ENCODE measurements around the gene KMT2C. TPM values are rescaled to one million over a fixed set of nuclear protein-coding genes. Genes with fewer than 3 reads are reported as not detected.

The KMT2C gene
- 38.8 and 47.7 TPM in 2 replicates for total RNA-seq
- polyA plus RNA-seq = 21.9 and 22.5 TPM in 2 replicates

DNA sequence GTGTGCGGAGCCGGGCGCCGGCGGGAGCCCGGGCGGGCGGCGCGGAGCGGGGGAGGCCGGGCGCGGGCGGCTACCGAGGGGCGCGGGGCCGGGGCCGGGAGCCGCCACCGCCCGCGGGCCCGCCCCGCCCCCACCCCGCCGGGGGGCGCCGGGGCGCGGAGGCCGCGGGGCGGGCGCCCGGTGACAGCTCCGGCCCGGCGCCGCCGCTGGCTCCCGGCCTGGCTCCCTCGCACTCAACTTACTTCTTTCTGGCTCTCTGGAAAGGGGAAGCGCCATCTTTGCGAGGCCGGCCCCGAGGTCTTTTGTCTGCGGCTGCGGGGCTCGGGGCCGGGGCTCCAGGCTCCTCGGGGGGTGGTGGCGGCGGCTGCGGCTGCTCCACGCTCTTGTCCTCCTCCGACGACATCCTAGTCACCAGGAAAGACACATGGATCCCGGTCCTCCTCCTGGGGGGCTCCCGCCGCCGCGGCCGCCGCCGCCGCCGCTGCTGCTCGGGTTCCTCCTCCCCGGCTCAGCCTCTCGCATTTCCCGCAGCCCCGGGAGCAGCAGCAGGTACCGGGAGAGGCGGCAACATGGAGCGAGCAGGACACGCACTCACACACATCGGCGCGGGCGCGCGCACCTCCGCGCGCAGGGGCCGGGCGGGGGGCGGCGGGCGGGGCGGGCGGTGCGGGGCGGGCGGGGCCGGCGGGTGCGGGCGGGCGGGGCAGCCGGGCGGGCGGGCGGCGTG lies at the start of gene KMT2C:
Gene KMT2C, minus strand, starts transcription at position 620 of the 727 bp plus-strand sequence. Its CDS starts 217 bp downstream, at position 403.
- Histone ChIP-seq H3K27me3 (no peaks in the 10 kb centered on the region), H3K36me3 (replicated peaks; ENCODE audit: insufficient read depth, low read depth) (no peaks in the 10 kb centered on the region), H3K79me2 (peaks cover 46% of the 10 kb centered on the region), H3K9me3 (ENCODE audit: low read depth) (no peaks in the 10 kb centered on the region), H3K27ac (peak within 1 kb of the TSS; percentile 100), H3K4me1 (ENCODE audit: insufficient read depth) (peaks cover 25% of the 10 kb centered on the region), H3K9me2 (replicated peaks; ENCODE audit: insufficient read depth) (no peaks in the 10 kb centered on the region), H2AFZ (peak within 1 kb of the TSS; percentile 81), H4K20me1 (ENCODE audit: insufficient read depth, poor library complexity, severe bottlenecking) (peaks cover 45% of the 10 kb centered on the region), H3K4me2 (peak within 1 kb of the TSS; percentile 91), H3K4me3 (peak within 1 kb of the TSS; percentile 98)
- 1% methylated on average over 19 of the region's 107 CpGs for WGBS (ENCODE audit: low lambda C conversion rate, missing lambda C conversion rate)
- DNase-seq (ENCODE audit: low spot score) = peak; percentile 83
- TF ChIP-seq EZH2 (IDR thresholded peaks at IDR 0.05; ENCODE audit: borderline replicate concordance) (no peak), EZH2phosphoT487 (IDR thresholded peaks at IDR 0.05; ENCODE audit: low read depth, severe bottlenecking, unreplicated experiment) (no peak), CTCF (IDR thresholded peaks at IDR 0.05; ENCODE audit: poor library complexity) (no peak)

DNA sequence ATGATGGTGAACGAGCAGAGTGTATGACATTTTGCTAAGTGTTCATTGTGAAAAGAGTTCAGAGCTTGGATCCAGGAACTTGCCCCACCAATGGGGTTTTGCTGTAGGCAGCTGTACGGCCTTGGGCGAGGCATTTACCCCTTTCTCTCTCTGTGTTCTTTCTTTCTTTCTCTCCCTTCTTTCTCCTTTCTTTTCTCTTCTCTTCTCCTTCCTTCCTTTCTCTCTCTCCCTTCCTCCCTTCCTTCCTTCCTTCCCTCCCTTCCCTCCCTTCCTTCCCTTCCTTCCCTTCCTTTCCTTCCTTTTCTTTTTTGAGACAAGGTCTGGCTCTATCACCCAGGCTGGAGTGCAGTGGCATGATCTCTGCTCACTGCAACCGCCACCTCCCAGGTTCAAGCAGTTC lies 45.3 kb upstream of the KMT2C start:
- no peaks in the 10 kb centered on the region for H3K4me1 ChIP-seq (ENCODE audit: insufficient read depth)
- H3K79me2 ChIP-seq = no peaks in the 10 kb centered on the region
- no peaks in the 10 kb centered on the region for H3K9me2 ChIP-seq (replicated peaks; ENCODE audit: insufficient read depth)
- no peak overlapping the region for H3K27ac ChIP-seq
- no peak for TF ChIP-seq CTCF (IDR thresholded peaks at IDR 0.05; ENCODE audit: poor library complexity)
- TF ChIP-seq EZH2 (IDR thresholded peaks at IDR 0.05; ENCODE audit: borderline replicate concordance) = no peak
- no peak for TF ChIP-seq EZH2phosphoT487 (IDR thresholded peaks at IDR 0.05; ENCODE audit: low read depth, severe bottlenecking, unreplicated experiment)
- H3K9me3 ChIP-seq (ENCODE audit: low read depth) = no peaks in the 10 kb centered on the region
- H3K36me3 ChIP-seq (replicated peaks; ENCODE audit: insufficient read depth, low read depth) = no peaks in the 10 kb centered on the region
- H3K4me3 ChIP-seq = no peak overlapping the region
- WGBS (ENCODE audit: low lambda C conversion rate, missing lambda C conversion rate) = 84% methylated on average over 4 of the region's 4 CpGs
- DNase-seq (ENCODE audit: low spot score) = no peak
- no peak overlapping the region for H3K4me2 ChIP-seq
- no peak overlapping the region for H2AFZ ChIP-seq
- H4K20me1 ChIP-seq (ENCODE audit: insufficient read depth, poor library complexity, severe bottlenecking) = no peaks in the 10 kb centered on the region
- H3K27me3 ChIP-seq = no peaks in the 10 kb centered on the region

DNA sequence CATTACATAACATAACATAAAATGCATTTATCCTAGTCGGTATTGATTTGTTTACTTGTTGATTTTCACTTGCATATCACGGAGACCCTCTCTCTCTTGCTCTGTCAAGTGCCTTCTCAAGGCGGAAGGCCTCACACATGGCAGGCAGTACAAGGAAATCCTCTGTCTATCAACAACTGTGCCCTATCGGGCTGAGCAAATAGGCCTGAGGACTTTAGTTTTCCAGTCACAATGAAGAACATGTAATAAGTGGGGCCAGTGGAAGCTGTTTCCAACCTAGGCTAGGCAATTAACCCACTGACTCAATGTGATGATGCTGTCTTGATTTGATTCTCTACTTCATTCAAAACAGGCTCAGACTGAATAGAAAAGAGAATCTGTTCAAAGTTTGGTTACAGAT lies 44.9 kb upstream of the KMT2C start:
- TF ChIP-seq EZH2 (IDR thresholded peaks at IDR 0.05; ENCODE audit: borderline replicate concordance) (no peak), EZH2phosphoT487 (IDR thresholded peaks at IDR 0.05; ENCODE audit: low read depth, severe bottlenecking, unreplicated experiment) (no peak)
- Histone ChIP-seq H2AFZ (no peak overlapping the region), H3K27ac (no peak overlapping the region), H3K79me2 (no peaks in the 10 kb centered on the region), H3K9me3 (ENCODE audit: low read depth) (no peaks in the 10 kb centered on the region), H3K27me3 (no peaks in the 10 kb centered on the region), H3K9me2 (replicated peaks; ENCODE audit: insufficient read depth) (no peaks in the 10 kb centered on the region), H3K4me1 (ENCODE audit: insufficient read depth) (no peaks in the 10 kb centered on the region), H3K36me3 (replicated peaks; ENCODE audit: insufficient read depth, low read depth) (no peaks in the 10 kb centered on the region), H3K4me2 (no peak overlapping the region), H3K4me3 (no peak overlapping the region), H4K20me1 (ENCODE audit: insufficient read depth, poor library complexity, severe bottlenecking) (no peaks in the 10 kb centered on the region)
- no peak for DNase-seq (ENCODE audit: low spot score)
- WGBS (ENCODE audit: low lambda C conversion rate, missing lambda C conversion rate) = 85% methylated on average over 4 of the region's 4 CpGs

GRCh38 chr7:152479595-152479994 lies 43.8 kb upstream of the KMT2C start:
- Histone ChIP-seq H3K27ac (no peak overlapping the region), H4K20me1 (ENCODE audit: insufficient read depth, poor library complexity, severe bottlenecking) (no peaks in the 10 kb centered on the region), H3K4me2 (no peak overlapping the region), H3K9me2 (replicated peaks; ENCODE audit: insufficient read depth) (no peaks in the 10 kb centered on the region), H3K4me3 (no peak overlapping the region), H2AFZ (no peak overlapping the region), H3K4me1 (ENCODE audit: insufficient read depth) (no peaks in the 10 kb centered on the region), H3K79me2 (no peaks in the 10 kb centered on the region), H3K9me3 (ENCODE audit: low read depth) (no peaks in the 10 kb centered on the region), H3K36me3 (replicated peaks; ENCODE audit: insufficient read depth, low read depth) (no peaks in the 10 kb centered on the region), H3K27me3 (no peaks in the 10 kb centered on the region)
- no peak for DNase-seq (ENCODE audit: low spot score)
- TF ChIP-seq CTCF (IDR thresholded peaks at IDR 0.05; ENCODE audit: poor library complexity) (no peak), EZH2 (IDR thresholded peaks at IDR 0.05; ENCODE audit: borderline replicate concordance) (no peak), EZH2phosphoT487 (IDR thresholded peaks at IDR 0.05; ENCODE audit: low read depth, severe bottlenecking, unreplicated experiment) (no peak)
- 93% methylated on average over 1 of the region's 1 CpG for whole genome bisulfite sequencing (ENCODE audit: low lambda C conversion rate, missing lambda C conversion rate)
